Type B pancreatic cell (in vitro differentiated cells): ENCODE measurements around the gene GPRC5A. TPM values are rescaled to one million over a fixed set of nuclear protein-coding genes. Genes with fewer than 3 reads are reported as not detected.

ENCODE experiments used
- DNase-seq: peaks from one replicate; pipeline ENCODE4 v3.0.0; 2021; ENCODE audit warnings: mixed read lengths; ENCODE audit not compliant: unreplicated experiment; ENCODE audit errors: extremely low spot score
- H3K27ac Mint-ChIP-seq: 2 replicates; pipeline ENCODE4 v1.8.0; 2021; ENCODE audit warnings: mild to moderate bottlenecking, mixed read lengths
- H3K27me3 Mint-ChIP-seq: 2 replicates; pipeline ENCODE4 v1.8.0; 2021; ENCODE audit warnings: mixed read lengths
- H3K36me3 Mint-ChIP-seq: 2 replicates; pipeline ENCODE4 v1.8.0; 2021; ENCODE audit warnings: mixed read lengths
- H3K4me1 Mint-ChIP-seq: one replicate; pipeline ENCODE4 v1.8.0; 2021; ENCODE audit warnings: mixed read lengths; ENCODE audit not compliant: unreplicated experiment
- H3K4me3 Mint-ChIP-seq: 2 replicates; pipeline ENCODE4 v1.8.0; 2021; ENCODE audit warnings: mild to moderate bottlenecking, mixed read lengths
- H3K9me3 Mint-ChIP-seq: 2 replicates; pipeline ENCODE4 v1.8.0; 2021; ENCODE audit warnings: mixed read lengths
- CTCF ChIP-seq: fragments of 200-600 bp; sonication (generic); conservative IDR thresholded peaks from 2 replicates; pipeline ENCODE4 v1.5.0; 2021; ENCODE audit warnings: antibody characterized with exemption, mild to moderate bottlenecking
- total RNA-seq: library from RNA; stranded (reverse); gene quantifications from 2 replicates; pipeline ENCODE4 v1.2.1, GENCODE V29; 2021; ENCODE audit warnings: low replicate concordance

GPRC5A gene
- total RNA-seq, 1 donor from 2014 or later: 152 TPM

GRCh38 chr12:12908711-12909110 is 17.3 kb downstream of the GPRC5A start:
- no peak for DNase-seq
- no peaks in the 10 kb centered on the region for H3K9me3 Mint-ChIP-seq
- peak overlapping the region; percentile 64 for H3K27ac Mint-ChIP-seq
- H3K36me3 Mint-ChIP-seq: peaks cover 52% of the 10 kb centered on the region
- peak overlapping the region; percentile 41 for H3K4me3 Mint-ChIP-seq
- H3K27me3 Mint-ChIP-seq: peaks cover 12% of the 10 kb centered on the region
- no peak for TF ChIP-seq CTCF
- peaks cover 8% of the 10 kb centered on the region for H3K4me1 Mint-ChIP-seq

GRCh38 chr12:12909228-12909994 is 18.0 kb downstream of the GPRC5A start:
- Mint-ChIP-seq H3K4me3 (peak overlapping the region; percentile 41), H3K4me1 (peaks cover 14% of the 10 kb centered on the region), H3K27ac (peak overlapping the region; percentile 84), H3K36me3 (peaks cover 51% of the 10 kb centered on the region), H3K27me3 (peaks cover 8% of the 10 kb centered on the region), H3K9me3 (no peaks in the 10 kb centered on the region)
- DNase-seq: no peak
- TF ChIP-seq CTCF: no peak

GRCh38 chr12:12909995-12910420 is 18.6 kb downstream of the GPRC5A start:
- peak overlapping the region; percentile 63 for H3K4me3 Mint-ChIP-seq
- no peak for DNase-seq
- TF ChIP-seq CTCF: no peak
- H3K36me3 Mint-ChIP-seq: peaks cover 50% of the 10 kb centered on the region
- H3K9me3 Mint-ChIP-seq: no peaks in the 10 kb centered on the region
- peaks cover 14% of the 10 kb centered on the region for H3K4me1 Mint-ChIP-seq
- H3K27ac Mint-ChIP-seq: peak overlapping the region; percentile 84
- H3K27me3 Mint-ChIP-seq: peaks cover 8% of the 10 kb centered on the region

GRCh38 chr12:12912711-12913110 is 21.3 kb downstream of the GPRC5A start:
- H3K36me3 Mint-ChIP-seq: peaks cover 50% of the 10 kb centered on the region
- H3K9me3 Mint-ChIP-seq: no peaks in the 10 kb centered on the region
- peak overlapping the region; percentile 8 for H3K27ac Mint-ChIP-seq
- peaks cover 28% of the 10 kb centered on the region for H3K4me1 Mint-ChIP-seq
- peaks cover 11% of the 10 kb centered on the region for H3K27me3 Mint-ChIP-seq
- no peak for DNase-seq
- no peak overlapping the region for H3K4me3 Mint-ChIP-seq
- TF ChIP-seq CTCF: no peak

- H3K27me3 Mint-ChIP-seq: peaks cover 8% of the 10 kb centered on the region
- H3K27ac Mint-ChIP-seq: peak overlapping the region; percentile 81
- H3K4me3 Mint-ChIP-seq: no peak overlapping the region
- H3K36me3 Mint-ChIP-seq: peaks cover 36% of the 10 kb centered on the region
- no peak for TF ChIP-seq CTCF
- no peaks in the 10 kb centered on the region for H3K9me3 Mint-ChIP-seq
- H3K4me1 Mint-ChIP-seq: peaks cover 21% of the 10 kb centered on the region
- no peak for DNase-seq
Measured at GRCh38 chr12:12915656-12916055, 24.3 kb downstream of the GPRC5A start.
